ENCODE measurements around the gene GREB1.

GREB1 gene

DNA sequence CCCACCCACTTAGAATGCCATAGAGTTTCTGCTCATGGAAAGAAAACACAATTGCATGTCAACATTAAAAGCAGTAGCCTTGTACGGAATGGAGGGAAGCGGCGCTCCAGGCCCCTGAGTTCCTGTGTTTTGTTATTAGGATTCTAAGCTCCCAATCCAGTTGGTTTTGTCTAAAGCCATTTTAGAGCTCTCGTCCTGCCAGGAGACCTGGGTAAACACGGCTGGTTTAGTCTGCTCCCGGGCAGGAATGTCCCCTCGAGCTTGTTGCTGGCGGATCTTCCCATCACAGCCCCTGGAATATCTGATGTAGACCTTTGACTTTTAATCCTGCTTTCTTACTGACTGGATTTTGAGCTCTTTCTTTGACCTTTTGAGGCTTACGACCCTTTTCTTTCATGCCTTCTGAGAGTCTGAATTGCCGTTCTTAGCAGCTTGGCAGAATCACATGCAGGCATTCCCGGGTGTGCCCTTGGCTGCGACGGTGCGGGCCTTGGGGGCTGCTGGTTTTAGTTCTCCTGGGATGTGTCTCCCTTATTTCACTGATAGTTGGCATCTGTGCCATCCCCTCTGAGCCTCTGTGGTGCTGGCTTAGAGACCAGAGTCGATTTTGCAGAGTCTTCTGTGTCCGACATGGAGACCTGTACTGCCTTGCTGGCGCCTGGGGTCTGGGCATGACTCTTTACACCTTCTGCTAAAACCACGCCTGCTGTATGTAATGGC lies 25.4 kb downstream of the GREB1 start:
- no peak for DNase-seq

GRCh38 chr2:11559786-11560155 lies 25.9 kb downstream of the GREB1 start:
- no peak for DNase-seq

GRCh38 chr2:11560806-11561205 lies 27.0 kb downstream of the GREB1 start:
- no peak for DNase-seq

DNA sequence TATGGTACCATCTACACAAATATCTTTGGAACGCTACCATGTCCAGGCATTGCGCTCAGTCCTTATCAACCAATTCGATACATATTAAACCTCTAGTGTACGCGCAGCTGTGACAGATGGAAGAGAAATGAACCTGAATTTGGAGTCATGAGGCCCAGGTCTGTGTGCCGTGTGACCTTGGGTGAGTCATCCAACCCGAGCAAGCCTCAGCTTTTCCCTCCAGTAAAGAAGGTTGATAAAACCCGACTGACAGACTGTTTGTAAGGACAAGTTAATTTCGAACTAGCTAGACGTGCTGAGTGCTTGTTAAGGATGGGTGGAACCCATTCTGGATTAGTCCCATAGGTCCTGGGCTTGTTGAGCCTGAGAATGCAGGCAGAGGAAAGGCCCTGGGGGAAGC lies 28.2 kb downstream of the GREB1 start:
- DNase-seq, result no peak

DNA sequence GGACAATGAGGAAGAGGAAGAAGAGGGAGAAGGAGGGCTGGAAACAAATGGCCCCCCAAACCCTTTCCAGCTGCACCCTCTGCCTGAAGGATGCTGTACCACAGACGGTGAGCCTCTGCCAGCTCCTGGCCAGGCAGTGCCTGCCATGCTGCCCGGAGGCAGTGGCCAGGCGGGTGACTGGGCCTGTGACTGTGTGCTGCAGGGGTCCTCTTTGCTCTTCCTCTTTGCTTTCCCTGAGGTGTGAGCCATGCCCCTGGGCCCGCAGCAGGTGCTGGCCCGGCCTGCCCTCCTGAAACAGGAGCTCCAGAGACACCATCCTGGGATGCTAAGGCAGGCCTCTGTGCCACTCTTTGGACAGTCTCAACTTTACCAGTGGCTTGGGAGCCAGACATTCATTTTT lies 28.6 kb downstream of the GREB1 start:
- no peak for DNase-seq

DNA sequence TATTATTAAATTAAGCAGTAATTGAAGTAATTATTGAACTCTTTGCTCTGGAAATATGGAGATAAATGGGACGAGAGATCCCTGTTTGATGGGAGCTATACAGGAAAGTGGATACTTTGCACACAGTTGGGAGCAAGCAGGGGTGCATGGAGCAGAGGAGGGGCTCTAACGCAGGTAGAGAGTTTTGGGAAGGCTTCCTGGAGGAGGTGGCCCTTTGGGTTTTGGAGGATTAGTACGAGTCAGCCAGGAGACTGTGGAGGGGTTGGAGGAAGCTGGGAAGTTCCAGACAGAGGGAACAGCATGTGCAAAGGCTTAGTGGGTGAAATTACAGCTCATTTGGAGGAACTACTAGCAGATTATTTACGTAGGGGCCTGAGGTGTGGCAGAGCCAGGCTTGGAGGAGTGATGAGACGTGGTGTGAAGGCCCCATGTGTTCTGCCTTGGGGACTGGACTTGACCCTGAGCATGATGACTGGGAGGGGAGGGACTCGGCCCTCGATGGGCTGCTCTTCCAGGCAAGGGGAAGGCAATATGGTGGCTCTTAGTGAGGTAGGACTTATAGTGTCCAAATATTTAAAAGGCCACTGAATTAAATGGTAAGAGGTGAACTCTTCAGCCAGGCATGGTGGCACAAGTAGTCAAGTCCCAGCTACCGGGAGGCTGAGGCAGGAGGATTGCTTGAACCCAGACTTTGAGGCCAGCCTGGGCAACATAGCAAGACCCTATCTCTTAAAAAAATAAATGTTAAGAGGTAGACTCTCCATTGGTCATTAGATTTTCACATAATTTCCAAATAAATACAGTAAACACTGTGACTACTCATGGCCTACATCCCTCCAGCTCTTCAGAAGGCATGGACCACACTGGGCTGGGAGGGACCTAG lies 30.2 kb downstream of the GREB1 start:
- DNase-seq, result no peak

DNA sequence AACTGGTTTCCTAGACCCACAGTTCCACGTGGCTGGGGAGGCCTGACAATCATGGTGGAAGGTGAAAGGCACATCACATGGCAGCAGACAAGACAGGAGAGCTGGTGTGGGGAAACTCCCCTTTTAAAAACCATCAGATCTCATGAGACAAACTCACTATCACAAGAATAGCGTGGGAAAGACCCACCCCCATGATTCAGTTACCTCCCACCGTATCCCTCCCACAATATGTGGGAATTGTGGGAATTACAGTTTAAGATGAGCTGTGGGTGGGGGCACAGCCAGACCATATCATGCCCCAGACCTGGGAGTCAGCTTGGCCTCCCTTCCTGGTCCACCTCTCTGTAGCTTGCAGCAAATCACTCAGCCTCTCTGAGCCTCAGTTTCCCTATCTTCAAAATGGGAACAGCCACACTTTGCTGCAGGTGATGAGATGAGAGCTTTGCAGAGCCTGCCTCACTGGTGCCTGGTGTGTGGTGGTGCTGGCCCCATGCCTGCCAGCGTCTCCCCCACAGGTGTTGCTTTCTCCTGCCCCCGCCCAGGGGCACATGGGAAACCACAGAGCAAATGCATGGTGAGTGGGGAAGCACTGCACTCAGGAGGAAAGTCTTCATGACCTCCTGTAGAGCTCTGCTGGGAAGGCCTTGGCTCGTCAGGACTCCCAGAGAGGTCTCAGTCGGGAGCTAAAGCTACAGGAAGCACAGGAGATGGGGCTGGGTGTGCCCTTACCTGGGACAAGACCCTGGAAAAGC lies 31.1 kb downstream of the GREB1 start:
- DNase-seq, result no peak

DNA sequence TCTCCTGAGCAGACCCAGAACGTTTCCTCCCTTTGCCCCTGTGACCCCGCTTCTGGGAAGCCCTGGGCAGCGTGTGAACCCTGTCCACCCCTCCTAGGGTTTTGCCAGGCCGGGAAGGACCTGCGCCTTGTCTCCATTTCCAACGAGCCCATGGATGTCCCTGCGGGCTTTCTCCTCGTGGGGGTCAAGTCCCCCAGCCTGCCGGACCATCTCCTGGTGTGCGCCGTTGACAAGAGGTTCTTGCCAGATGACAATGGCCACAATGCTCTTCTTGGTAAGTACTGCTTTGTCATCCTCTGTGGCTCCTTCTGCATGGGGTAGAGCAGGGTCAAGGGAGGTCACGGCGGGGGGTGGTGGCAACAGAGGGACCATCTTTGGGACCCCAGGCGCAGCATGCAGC lies 32.5 kb downstream of the GREB1 start:
- no peak for DNase-seq

DNA sequence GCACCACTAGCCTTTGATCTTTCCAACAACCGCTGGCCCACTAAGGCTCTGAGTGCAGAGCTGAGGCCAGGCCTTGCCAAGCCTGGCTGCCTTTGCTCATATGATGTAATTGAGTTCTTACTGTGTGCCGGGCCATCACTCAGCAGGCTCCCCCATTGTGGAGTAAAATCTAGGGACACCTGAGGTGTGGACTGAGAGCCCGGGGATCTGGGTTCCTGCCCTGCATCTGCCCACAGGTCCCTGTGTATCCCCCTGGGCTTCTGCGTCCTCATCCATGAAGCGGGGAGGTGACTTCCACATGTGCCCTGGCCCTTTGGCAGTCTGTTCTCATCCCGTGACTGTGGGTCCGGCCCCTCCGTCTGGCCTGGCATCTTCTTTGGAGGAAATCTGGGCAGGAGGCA lies 33.8 kb downstream of the GREB1 start:
- DNase-seq, result peak in 1 of 56 donors; percentile 13

DNA sequence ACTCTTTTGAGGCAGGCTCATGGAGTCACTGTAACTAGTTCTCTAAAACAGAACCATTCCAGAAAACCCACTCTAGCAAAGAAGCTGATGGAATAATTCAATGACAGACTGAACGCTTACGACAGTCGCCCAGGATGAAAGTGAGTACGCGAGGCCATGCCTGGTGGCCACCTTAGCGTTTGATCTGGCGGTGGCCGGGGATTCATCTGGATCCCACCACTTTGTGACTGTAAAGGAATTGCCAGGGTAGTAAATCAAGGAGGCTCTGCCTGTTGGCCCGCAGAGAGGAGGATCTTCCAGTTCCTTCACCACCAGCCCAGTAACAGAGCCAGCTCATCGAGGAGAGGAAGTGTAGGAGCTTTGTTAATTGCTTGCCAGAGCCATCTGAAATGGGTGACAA lies 34.6 kb downstream of the GREB1 start:
- no peak for DNase-seq

GRCh38 chr2:11569636-11570035 lies 35.8 kb downstream of the GREB1 start:
- DNase-seq, result no peak

DNA sequence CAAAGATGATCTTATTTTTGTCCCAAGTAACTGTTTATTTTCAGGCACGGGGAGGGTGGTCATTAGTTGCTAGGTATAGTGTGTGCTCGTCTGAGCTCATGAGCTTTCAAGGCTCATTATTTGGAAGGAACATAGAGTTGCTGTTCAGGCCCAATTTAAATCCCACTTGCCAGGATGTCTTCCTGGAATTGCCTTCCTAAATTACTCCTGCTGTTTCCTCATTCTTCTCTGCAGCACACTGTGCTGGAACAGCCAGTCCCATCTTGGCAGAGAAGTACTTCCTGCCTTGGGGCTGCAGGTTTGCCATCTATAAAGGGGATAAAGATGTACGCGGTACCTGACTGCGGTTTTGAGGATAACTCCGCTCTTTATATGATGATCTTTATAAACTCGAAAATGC lies 37.3 kb downstream of the GREB1 start:
- peak in 7 of 56 donors; percentile 11 to 52 (median 14) for DNase-seq

GRCh38 chr2:11572996-11573395 lies 39.2 kb downstream of the GREB1 start:
- no peak for DNase-seq

- no peak for DNase-seq
Observed at GRCh38 chr2:11573418-11574175, 39.8 kb downstream of the GREB1 start.

DNA sequence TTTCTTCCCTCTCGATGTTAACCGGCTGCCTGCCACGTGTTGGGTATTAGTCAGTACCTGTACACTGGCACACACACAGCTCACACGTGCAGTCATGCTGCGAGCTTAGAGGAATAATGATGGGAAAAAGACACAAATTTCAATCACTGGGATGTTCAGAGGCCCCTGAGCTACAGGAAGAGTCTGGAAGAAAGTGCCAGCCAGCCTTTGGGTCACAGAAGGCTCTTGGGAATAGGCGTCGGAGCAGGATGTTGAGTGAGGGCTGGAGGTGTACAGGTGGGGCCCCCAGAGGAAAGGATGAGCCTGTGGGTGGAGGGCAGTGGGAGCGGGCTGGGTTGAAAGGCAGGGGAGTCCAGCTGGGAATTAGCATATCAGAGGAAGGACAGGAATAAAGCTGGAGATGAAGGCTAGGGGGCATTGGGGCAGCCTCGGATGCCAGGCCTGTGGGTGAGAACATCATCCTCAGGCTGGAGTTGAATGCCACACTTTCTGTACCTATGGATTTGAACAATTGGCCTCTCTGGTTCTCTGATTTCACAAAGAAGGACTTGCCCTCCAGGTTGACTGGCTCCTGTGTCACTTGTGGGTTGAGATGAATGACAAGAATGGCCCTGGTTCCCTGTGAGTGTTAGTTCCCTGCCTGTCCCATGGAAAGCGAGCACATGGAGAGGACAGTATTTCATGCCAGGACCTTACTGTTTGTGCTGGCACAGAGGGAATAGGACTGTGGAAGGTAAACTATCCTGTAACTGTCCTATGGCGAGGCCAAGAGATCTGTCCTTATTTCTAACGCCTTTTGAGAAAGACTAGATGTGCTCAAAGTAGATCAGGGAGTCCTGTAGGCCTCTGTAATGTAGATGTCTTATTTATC lies 40.6 kb downstream of the GREB1 start:
- DNase-seq, result no peak

DNA sequence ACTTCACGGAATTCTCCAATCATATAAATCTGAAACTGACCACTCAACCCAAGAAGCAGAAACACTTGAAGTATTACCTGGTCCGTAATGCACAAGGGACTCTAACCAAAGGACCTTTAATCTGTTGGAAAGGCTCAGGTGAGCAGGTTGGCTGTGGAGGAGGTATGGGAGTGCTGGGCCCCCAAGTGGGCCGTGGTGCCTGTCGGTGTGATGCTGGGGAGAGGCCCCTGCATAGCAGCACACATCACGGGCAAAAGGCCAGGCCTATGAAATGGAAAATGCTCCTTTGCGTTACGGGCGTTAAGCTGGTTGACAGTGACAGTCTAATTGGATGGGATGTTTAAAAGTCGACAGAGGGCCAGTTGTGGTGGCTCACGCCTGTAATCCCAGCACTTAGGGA lies 42.6 kb downstream of the GREB1 start:
- DNase-seq, result no peak

GRCh38 chr2:11577101-11577883 lies 43.4 kb downstream of the GREB1 start:
- no peak for DNase-seq

GRCh38 chr2:11578081-11578948 lies 44.5 kb downstream of the GREB1 start:
- no peak for DNase-seq
